Measurements from ENCODE around the gene CAMK4. TPM values are rescaled to one million over a fixed set of nuclear protein-coding genes. Genes with fewer than 3 reads are reported as not detected.
"Not testable (repeated sequence)": the region's sequence is repeated elsewhere in the genome, so short reads cannot be mapped to it uniquely, and the experiment has no call there.

CAMK4 gene
- total RNA-seq, 1 donor from 2014 or later = 0.11 TPM

- no peak for ATAC-seq
- intact Hi-C loops (cut with DNase I) = no loop called here
- DNase-seq (ENCODE audit: missing footprints) = no peak
Measured at GRCh38 chr5:111349429-111349828, 125.2 kb downstream of the CAMK4 start.

- ATAC-seq (no peak), DNase-seq (ENCODE audit: missing footprints) (no peak)
- intact Hi-C loops (cut with DNase I) = no loop called here
Measured at GRCh38 chr5:111353035-111353434, 128.9 kb downstream of the CAMK4 start.

DNA sequence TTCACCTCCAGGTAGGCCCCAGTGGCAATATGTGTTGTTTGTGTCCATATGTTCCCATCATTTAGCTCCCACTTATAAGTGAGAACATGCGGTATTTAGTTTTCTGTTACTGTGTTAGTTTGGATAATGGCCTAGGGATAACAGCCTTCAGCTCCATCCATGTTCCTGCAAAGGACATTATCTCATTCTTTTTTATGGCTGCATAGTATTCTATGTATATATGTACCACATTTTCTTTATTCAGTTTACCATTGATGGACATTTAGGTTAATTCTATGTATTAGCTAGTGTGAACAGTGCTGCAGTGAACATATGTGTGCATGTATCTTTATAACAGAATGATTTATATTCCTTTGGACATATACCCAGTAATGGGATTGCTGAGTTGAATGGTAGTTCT, 134.5 kb downstream of the CAMK4 start:
- ATAC-seq; DNase-seq (ENCODE audit: missing footprints); intact Hi-C loops (cut with DNase I): not testable (repeated sequence)

- ATAC-seq (no peak), DNase-seq (ENCODE audit: missing footprints) (no peak)
- intact Hi-C loops (cut with DNase I) = no loop called here
Measured at GRCh38 chr5:111360173-111360572, 136.0 kb downstream of the CAMK4 start.

DNA sequence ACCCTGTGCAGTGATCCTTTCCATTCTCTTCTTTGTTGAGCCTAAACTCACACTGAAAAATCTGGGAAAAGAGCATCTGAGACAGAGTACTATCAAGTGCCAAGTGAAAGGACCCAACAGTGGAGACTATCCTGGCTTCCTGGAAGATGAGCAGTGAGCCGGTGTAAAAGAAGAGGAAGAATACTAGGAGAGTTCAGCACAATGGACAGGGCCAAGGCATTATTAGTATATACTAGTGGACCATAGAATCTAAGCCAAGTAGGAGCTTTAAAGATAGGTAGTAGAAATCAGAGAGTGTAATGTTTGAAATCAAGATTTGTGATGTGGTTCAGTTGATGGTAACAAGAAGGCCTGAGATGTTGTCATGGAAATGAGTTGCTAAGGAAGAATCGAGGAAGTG, 140.8 kb downstream of the CAMK4 start:
- DNase-seq (ENCODE audit: missing footprints) (no peak), ATAC-seq (no peak)
- intact Hi-C loops (cut with DNase I) = no loop called here

GRCh38 chr5:111366388-111366787, 142.2 kb downstream of the CAMK4 start:
- no peak for DNase-seq (ENCODE audit: missing footprints)
- ATAC-seq = no peak

DNA sequence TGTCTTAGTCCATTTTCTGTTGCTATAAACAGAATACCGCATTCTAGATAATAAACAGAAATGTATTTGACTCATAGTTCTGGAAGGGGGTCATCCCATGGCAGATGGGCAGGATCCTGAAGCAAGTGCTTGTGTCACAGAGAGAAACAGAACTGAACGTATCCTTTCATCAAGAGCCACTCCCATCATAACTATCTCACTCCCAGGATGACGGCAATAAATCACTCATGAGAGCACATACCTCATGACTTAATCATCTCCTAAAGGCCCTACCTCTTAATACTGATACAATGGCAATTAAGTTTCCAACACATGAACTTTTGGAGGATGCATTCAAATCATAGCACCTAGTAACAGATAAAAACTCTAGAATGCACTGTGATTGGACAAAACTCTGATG, 142.9 kb downstream of the CAMK4 start:
- DNase-seq (ENCODE audit: missing footprints) (no peak), ATAC-seq (no peak)
- intact Hi-C loops (cut with DNase I) = no loop called here

More at GRCh38 chr5:111366388-111366787, 142.2 kb downstream of the CAMK4 start:
- intact Hi-C loops (cut with DNase I) = no loop called here

- ATAC-seq = no peak
- DNase-seq (ENCODE audit: missing footprints) = no peak
- intact Hi-C loops (cut with DNase I) = no loop called here
Measured at GRCh38 chr5:111372799-111373198, 148.6 kb downstream of the CAMK4 start.

GRCh38 chr5:111374380-111374779, 150.2 kb downstream of the CAMK4 start:
- DNase-seq (ENCODE audit: missing footprints) (no peak), ATAC-seq (no peak)
- intact Hi-C loops (cut with DNase I) = no loop called here

DNA sequence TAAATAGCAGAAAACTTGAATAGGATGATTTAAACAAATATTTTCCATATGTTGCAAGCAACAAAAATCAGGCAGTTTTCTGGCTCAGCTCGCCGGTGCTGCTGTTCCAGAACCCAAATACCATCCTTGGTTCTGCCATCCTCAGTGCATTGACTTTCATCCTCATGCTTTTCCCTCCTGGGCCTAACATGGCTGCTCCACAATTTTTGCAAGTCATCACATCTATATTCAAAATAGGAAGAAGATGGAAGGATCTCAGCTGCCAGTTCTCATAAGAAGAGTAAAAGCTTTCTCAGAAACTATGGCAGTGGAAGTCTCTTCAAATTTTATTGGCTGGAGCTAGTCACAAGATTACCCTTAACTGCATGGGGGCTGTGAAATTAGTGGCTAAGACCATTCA, 151.5 kb downstream of the CAMK4 start:
- no peak for ATAC-seq
- DNase-seq (ENCODE audit: missing footprints) = no peak
- intact Hi-C loops (cut with DNase I) = no loop called here

GRCh38 chr5:111377306-111377705, 153.1 kb downstream of the CAMK4 start:
- ATAC-seq = no peak
- intact Hi-C loops (cut with DNase I) = no loop called here

DNA sequence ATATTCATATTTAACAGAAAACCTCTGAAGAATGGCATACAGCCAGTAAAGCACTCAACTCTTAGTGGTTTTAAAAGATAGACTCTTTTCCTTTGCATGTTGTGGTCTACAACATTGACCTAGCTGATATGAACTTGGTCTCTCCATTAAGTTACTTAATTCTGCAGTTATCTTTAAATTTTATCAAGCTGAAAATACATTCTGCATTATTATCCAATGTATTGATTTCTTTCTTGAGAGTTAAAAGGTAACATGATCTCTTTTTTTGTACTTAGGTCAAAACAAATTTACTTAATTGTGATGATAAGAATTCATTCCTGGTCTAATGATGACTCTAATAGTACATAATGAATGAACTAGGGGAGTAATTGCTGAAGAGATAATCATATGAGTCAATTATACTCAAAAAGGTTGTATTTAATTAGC, 155.2 kb downstream of the CAMK4 start:
- intact Hi-C loops (cut with DNase I) = no loop called here
- ATAC-seq (no peak), DNase-seq (ENCODE audit: missing footprints) (no peak)

More at GRCh38 chr5:111377306-111377705, 153.1 kb downstream of the CAMK4 start:
- no peak for DNase-seq (ENCODE audit: missing footprints)

DNA sequence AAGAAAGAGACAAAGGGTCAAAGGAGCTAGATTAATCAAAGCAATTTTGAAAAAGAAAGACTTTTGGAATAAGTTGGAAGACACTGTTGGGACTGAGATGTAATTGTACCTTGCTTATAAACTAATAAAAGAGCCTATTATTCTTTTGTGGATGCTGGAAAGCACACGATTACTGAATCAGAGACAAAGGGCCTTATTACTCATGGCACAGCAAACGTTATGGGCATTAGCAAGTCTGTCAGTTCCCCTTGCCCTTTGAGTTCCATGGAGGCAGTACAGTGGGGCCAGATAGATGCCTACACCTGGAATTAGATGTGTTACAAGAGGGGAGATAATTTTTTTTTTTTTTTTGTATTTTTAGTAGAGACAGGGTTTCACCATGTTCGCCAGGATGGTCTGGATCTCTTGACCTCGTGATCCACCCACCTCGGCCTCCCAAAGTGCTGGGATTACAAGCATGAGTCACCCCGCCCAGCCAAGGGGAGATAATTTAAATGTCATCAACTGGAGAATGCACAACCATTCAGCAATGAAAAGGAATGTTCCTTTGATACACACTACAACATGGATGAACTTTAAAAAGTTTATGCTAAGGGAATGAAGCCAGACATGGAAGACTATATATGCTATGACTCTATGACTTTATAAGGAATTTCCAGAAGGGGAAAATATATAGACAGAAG, 159.2 kb downstream of the CAMK4 start:
- intact Hi-C loops (cut with DNase I) = no loop called here
- DNase-seq (ENCODE audit: missing footprints) = no peak
- no peak for ATAC-seq

DNA sequence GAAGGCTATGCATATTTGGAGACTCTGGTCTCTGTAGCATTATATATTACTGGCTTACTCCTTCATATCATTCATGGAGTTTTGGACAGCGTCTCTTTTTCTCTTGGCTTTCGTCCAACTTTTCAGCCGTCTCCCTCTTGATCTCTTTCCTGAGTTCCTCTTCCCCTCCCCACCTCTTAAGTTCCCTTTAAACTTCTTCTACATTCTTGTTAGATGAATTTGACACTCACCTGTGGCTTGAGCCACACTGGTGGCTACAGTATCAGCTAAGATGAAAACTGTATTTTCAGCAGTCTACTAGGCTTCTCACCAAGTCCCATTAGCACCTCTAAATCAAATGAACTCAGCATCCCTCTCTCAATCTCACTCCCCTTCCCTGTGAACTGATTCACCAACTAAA, 160.0 kb downstream of the CAMK4 start:
- intact Hi-C loops (cut with DNase I) = no loop called here
- no peak for ATAC-seq
- no peak for DNase-seq (ENCODE audit: missing footprints)

- no peak for ATAC-seq
- no peak for DNase-seq (ENCODE audit: missing footprints)
- intact Hi-C loops (cut with DNase I) = no loop called here
Measured at GRCh38 chr5:111385051-111385450, 160.9 kb downstream of the CAMK4 start.

DNA sequence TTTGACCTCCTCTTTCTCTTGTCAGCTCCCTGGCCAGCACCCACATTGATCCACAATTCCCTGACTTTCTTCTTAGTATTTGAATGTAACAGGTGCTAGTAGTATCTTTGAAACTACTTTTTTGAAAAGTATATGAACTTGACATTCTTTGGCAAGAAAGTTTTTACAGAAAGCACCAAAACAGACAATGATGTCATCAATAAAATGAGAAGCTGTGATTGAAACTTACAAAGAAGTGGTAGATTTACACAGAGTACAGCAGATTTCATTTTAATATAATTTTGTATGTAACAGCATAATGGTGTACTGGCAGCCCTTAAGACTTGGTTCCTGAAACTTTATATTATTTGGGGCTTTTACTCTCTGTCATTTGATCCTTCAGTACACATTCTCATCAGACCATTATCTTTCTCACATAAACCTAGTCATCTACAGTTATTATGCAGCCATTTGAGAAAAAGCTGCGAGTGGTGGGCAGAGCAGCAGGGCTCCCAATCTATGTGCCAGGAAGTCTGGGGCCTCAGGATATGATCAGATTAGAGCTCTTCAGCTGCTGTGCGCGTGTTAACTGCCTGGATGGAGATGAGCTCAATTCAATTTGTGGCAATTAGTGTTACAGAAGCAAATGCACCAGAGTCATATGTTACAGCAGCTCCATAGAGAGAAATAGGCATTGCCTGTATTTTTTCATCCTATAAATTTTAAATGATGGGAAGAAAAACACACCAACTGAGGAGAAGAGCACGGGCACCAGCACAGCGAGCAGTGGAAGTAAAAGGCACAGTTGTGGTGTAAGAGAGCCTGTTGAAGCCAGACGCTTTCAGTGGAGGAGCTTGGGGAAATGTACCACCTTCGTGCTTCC, 162.0 kb downstream of the CAMK4 start:
- intact Hi-C loops (cut with DNase I) = no loop called here
- no peak for ATAC-seq

GRCh38 chr5:111386832-111387162, 162.6 kb downstream of the CAMK4 start:
- intact Hi-C loops (cut with DNase I) = no loop called here
- DNase-seq (ENCODE audit: missing footprints) (no peak), ATAC-seq (no peak)

More for the DNA sequence above, 162.0 kb downstream of the CAMK4 start:
- no peak for DNase-seq (ENCODE audit: missing footprints)

GRCh38 chr5:111387361-111387760, 163.2 kb downstream of the CAMK4 start:
- intact Hi-C loops (cut with DNase I) = no loop called here
- no peak for DNase-seq (ENCODE audit: missing footprints)
- no peak for ATAC-seq

GRCh38 chr5:111389390-111390082, 165.4 kb downstream of the CAMK4 start:
- intact Hi-C loops (cut with DNase I) = no loop called here
- ATAC-seq = no peak

GRCh38 chr5:111392181-111392580, 168.0 kb downstream of the CAMK4 start:
- intact Hi-C loops (cut with DNase I) = no loop called here
- DNase-seq (ENCODE audit: missing footprints) (no peak), ATAC-seq (no peak)

More at GRCh38 chr5:111389390-111390082, 165.4 kb downstream of the CAMK4 start:
- no peak for DNase-seq (ENCODE audit: missing footprints)
